ENCODE data around the gene NPTN. TPM values are rescaled to one million over a fixed set of nuclear protein-coding genes. Genes with fewer than 3 reads are reported as not detected.

NPTN gene
- total RNA-seq, 1 donor from 2014 or later, result 43.3 TPM

DNA sequence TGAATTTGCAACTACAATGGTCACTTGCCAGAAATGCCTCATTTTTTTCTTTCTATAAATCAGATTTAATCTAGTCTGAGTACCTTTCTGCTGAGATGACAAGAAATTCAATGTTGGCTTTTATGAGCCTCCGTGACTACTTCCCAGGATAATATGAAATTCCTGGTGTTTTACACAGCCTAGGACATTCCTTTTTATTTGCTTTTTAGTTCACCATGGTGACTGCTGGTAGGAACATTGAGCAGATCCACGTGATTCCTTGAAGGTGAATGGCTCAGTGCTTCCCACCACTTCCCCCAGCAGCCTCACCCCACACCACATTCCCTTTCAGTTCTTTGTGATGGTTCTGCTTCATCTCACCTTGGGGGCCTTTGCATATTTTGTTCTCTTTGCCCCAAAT, 4.3 kb upstream of the NPTN start:
- no peak overlapping the region for H3K9ac ChIP-seq (ENCODE audit: low read depth in 1 of 3, low read length in 3 of 3)
- H3K4me3 ChIP-seq (ENCODE audit: low read length in 3 of 3), result no peak overlapping the region
- no peaks in the 10 kb centered on the region for H3K9me3 ChIP-seq (ENCODE audit: control insufficient read depth in 3 of 3, low read length in 3 of 3)
- no peaks in the 10 kb centered on the region for H3K36me3 ChIP-seq (ENCODE audit: control insufficient read depth in 3 of 3, insufficient read depth in 3 of 3, low read length in 3 of 3)
- H3K27me3 ChIP-seq (ENCODE audit: control insufficient read depth in 3 of 3, insufficient read depth in 3 of 3, low read length in 3 of 3), result peaks cover 0 to 11% (median 3%) of the 10 kb centered on the region in 3 donors
- no peak overlapping the region for H3K27ac ChIP-seq (ENCODE audit: low read depth, low read length)
- H3K4me1 ChIP-seq (ENCODE audit: control insufficient read depth in 3 of 3, insufficient read depth in 3 of 3, low read length in 3 of 3), result peaks cover 7 to 8% (median 8%) of the 10 kb centered on the region in 3 donors

DNA sequence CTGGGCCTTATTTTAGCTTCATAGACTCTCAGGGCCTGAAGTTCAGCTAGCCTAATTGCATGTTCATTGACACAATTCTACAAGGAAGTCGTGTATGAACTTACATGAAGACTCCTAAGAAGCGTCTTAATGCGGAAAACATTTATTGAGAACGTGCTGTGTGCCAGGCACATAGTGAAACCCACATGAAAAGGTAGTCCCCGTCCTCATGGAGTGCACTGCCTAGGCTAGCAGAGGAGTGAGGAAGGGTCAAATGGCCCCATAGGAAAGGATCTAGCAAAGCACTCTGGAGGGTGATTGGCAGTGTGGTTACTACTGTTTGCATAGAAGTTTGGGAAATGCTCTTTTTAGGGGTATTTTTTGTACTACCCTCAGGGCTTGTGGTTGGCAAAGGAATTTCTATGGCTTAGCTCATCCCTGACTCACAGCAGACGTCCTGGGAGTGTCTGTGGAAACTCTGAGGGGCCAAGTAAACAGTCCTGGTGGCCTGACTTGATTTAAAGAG, 854 bp upstream of the NPTN start:
- H3K36me3 ChIP-seq (ENCODE audit: control insufficient read depth in 3 of 3, insufficient read depth in 3 of 3, low read length in 3 of 3), result no peaks in the 10 kb centered on the region
- H3K9me3 ChIP-seq (ENCODE audit: control insufficient read depth in 3 of 3, low read length in 3 of 3), result no peaks in the 10 kb centered on the region
- H3K9ac ChIP-seq (ENCODE audit: low read depth in 1 of 3, low read length in 3 of 3), result peak overlapping the region in 2 of 3 donors; percentile 55 to 81
- H3K27me3 ChIP-seq (ENCODE audit: control insufficient read depth in 3 of 3, insufficient read depth in 3 of 3, low read length in 3 of 3), result peaks cover 0 to 3% (median 0%) of the 10 kb centered on the region in 3 donors
- peak overlapping the region; percentile 73 to 77 (median 74) for H3K4me3 ChIP-seq (ENCODE audit: low read length in 3 of 3)
- H3K4me1 ChIP-seq (ENCODE audit: control insufficient read depth in 3 of 3, insufficient read depth in 3 of 3, low read length in 3 of 3), result peaks cover 33 to 38% (median 37%) of the 10 kb centered on the region in 3 donors
- H3K27ac ChIP-seq (ENCODE audit: low read depth, low read length), result peak overlapping the region; percentile 83

DNA sequence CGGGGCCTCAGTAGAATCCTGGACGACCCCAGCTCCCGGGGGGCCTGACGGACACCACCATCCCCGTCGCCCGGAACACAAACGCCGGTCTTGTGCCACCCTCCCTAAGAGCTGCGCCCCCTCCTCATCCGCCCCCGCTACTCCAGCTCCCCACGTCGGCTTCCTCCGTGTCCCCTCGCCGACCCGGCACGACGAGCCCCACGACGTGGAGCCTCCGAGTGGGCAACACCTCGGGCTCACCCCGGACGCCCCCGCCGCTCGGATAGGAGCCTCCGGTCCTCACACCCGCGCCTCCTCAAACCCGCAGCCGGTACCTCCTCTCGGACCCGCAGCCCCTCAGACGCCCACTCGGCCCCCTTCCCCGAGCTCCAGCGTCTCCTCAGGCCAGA, 525 bp downstream of the NPTN start:
- H3K4me3 ChIP-seq (ENCODE audit: low read length in 3 of 3), result peak overlapping the region; percentile 72 to 87 (median 79)
- peaks cover 0 to 2% (median 0%) of the 10 kb centered on the region in 3 donors for H3K27me3 ChIP-seq (ENCODE audit: control insufficient read depth in 3 of 3, insufficient read depth in 3 of 3, low read length in 3 of 3)
- peaks cover 33 to 40% (median 40%) of the 10 kb centered on the region in 3 donors for H3K4me1 ChIP-seq (ENCODE audit: control insufficient read depth in 3 of 3, insufficient read depth in 3 of 3, low read length in 3 of 3)
- H3K36me3 ChIP-seq (ENCODE audit: control insufficient read depth in 3 of 3, insufficient read depth in 3 of 3, low read length in 3 of 3), result no peaks in the 10 kb centered on the region
- peak overlapping the region; percentile 84 to 90 (median 85) for H3K9ac ChIP-seq (ENCODE audit: low read depth in 1 of 3, low read length in 3 of 3)
- H3K27ac ChIP-seq (ENCODE audit: low read depth, low read length), result peak overlapping the region; percentile 62
- H3K9me3 ChIP-seq (ENCODE audit: control insufficient read depth in 3 of 3, low read length in 3 of 3), result no peaks in the 10 kb centered on the region

DNA sequence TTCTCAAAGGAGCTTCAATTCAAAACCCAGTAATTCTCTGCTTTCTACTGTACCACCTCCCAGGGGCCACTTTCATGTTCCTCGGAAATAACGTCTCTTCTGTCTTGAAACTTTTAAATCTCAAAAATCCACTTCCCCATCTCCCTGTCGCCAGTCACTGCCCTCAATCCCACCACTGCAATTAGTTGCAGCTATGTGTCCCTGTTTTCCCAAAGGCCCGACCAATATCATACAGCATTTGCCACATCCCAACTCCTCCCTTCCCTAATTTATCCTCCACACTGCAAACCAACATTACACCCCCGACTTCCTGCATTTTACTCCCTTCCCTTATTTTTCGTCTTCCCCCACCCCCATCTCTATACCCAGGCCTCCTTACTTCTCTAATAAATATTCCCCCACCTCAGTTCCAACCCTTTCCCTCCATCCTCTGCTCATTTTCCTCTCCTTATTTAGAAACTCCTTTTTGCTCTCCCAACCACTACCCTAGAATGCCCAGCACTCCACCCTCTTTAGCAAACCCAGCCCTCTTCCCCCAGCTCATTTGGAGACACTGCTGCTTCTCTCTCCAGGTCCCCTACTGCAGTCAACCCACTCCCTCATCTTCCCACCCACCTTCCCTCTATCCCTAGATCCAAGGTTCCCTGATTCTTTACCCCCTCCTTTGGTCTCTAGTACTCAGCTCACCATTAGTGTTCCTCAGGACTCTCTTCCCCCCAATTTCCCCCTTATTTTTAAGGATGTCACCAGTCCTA, 1.1 kb downstream of the NPTN start:
- Histone ChIP-seq H3K4me3 (ENCODE audit: low read length in 3 of 3) (peak overlapping the region; percentile 72 to 87 (median 79)), H3K27me3 (ENCODE audit: control insufficient read depth in 3 of 3, insufficient read depth in 3 of 3, low read length in 3 of 3) (no peaks in the 10 kb centered on the region), H3K27ac (ENCODE audit: low read depth, low read length) (peak overlapping the region; percentile 62), H3K9ac (ENCODE audit: low read depth in 1 of 3, low read length in 3 of 3) (peak overlapping the region; percentile 84 to 90 (median 85)), H3K4me1 (ENCODE audit: control insufficient read depth in 3 of 3, insufficient read depth in 3 of 3, low read length in 3 of 3) (peaks cover 33 to 40% (median 40%) of the 10 kb centered on the region in 3 donors), H3K9me3 (ENCODE audit: control insufficient read depth in 3 of 3, low read length in 3 of 3) (no peaks in the 10 kb centered on the region), H3K36me3 (ENCODE audit: control insufficient read depth in 3 of 3, insufficient read depth in 3 of 3, low read length in 3 of 3) (no peaks in the 10 kb centered on the region)

DNA sequence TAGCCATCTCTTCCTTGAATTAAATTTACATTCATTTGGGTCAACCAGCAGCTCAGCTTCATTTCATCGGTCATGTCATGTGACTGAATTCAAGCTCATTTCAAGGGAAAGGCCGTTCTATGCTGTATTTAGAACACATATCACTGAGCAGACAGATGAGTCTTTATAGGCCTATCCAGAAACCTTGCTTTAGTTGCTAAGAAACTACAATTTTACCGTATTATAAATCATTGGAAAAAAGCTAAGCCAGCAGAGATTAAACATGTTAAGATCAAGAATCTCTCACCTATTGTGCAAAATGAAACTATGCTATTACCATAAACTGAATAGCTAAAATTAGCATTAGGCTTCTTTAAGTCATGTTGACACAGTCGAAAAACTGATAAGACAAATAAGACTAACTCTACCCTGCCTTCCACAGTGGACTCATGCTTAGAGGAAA, 2.2 kb downstream of the NPTN start:
- H3K9ac ChIP-seq (ENCODE audit: low read depth in 1 of 3, low read length in 3 of 3), result peak overlapping the region; percentile 24 to 85 (median 50)
- H3K4me1 ChIP-seq (ENCODE audit: control insufficient read depth in 3 of 3, insufficient read depth in 3 of 3, low read length in 3 of 3), result peaks cover 39 to 45% (median 44%) of the 10 kb centered on the region in 3 donors
- no peaks in the 10 kb centered on the region for H3K36me3 ChIP-seq (ENCODE audit: control insufficient read depth in 3 of 3, insufficient read depth in 3 of 3, low read length in 3 of 3)
- H3K4me3 ChIP-seq (ENCODE audit: low read length in 3 of 3), result peak overlapping the region; percentile 30 to 87 (median 59)
- no peaks in the 10 kb centered on the region for H3K27me3 ChIP-seq (ENCODE audit: control insufficient read depth in 3 of 3, insufficient read depth in 3 of 3, low read length in 3 of 3)
- no peaks in the 10 kb centered on the region for H3K9me3 ChIP-seq (ENCODE audit: control insufficient read depth in 3 of 3, low read length in 3 of 3)
- H3K27ac ChIP-seq (ENCODE audit: low read depth, low read length), result peak overlapping the region; percentile 29

DNA sequence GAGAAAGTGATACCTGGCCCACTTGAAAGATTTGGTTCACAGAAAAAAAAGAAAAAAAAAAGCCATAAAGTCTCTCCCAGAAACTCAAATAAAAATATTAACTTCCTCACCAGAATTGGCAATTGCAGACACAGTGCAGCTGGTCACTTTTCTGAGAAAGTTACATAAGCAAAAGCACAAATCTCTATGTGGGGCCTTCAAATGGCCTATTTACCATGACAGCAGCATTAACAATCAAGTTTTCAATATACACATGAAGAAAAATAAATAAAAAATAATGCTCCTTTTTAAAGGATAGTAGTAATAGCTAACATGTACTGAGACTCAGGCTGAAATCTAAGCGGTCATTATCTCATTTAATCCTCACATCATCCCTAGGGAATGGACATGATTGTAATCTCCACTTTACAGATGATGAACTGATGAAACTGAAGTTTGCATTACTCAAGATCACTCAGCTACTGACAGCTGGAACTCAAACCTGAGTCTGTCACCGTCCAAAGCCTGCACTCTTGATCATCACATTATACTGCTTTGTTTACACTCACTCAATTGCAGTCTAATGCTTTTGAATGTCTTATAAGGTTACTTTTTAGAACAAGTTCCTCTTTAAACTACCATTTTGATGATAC, 3.3 kb downstream of the NPTN start:
- H3K4me3 ChIP-seq (ENCODE audit: low read length in 3 of 3), result peak overlapping the region in 1 of 3 donors; percentile 4
- H3K9ac ChIP-seq (ENCODE audit: low read depth in 1 of 3, low read length in 3 of 3), result no peak overlapping the region

DNA sequence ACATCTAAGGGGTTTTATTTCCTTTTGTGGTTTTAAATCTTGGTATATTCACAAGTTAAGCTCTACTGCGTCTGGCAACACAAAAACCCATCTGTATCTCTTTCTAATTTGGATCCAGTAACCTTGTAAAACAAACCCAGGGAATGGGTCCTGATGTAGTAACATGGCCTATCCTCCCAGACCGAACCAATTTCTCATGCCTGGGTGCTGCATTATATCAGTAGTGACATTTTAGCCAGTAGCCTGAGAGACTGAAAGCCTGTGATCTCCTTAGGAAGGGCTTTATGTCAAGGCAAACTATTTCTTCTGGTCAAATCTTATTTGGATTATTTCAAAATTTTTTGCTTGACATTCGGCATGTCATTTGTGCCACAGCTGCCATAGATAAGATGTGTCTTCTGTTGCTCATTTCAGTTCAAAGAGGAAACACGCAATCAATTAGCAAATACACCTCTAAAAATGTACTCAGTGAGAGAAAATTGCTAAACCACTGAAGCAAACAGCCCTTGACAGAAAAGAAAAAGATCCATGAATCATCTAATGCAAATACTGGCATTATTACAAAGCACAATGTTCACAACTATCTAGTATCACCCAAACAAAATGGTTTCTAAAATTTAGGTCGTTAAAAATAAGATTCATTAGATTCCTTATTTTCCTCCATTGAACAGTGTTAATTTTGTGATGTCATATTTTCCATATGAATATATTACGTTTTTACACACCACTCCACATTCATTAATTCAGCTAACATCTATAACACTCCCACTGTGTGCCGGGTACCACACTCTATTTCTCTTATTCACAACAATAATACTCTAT, 4.0 kb downstream of the NPTN start:
- Histone ChIP-seq H3K27ac (ENCODE audit: low read depth, low read length) (no peak overlapping the region), H3K4me1 (ENCODE audit: control insufficient read depth in 3 of 3, insufficient read depth in 3 of 3, low read length in 3 of 3) (peaks cover 45% of the 10 kb centered on the region in 3 donors), H3K4me3 (ENCODE audit: low read length in 3 of 3) (no peak overlapping the region)

More for the DNA sequence above, 3.3 kb downstream of the NPTN start:
- Histone ChIP-seq H3K9me3 (ENCODE audit: control insufficient read depth in 3 of 3, low read length in 3 of 3) (no peaks in the 10 kb centered on the region), H3K36me3 (ENCODE audit: control insufficient read depth in 3 of 3, insufficient read depth in 3 of 3, low read length in 3 of 3) (no peaks in the 10 kb centered on the region), H3K27ac (ENCODE audit: low read depth, low read length) (no peak overlapping the region), H3K4me1 (ENCODE audit: control insufficient read depth in 3 of 3, insufficient read depth in 3 of 3, low read length in 3 of 3) (peaks cover 41 to 46% (median 45%) of the 10 kb centered on the region in 3 donors), H3K27me3 (ENCODE audit: control insufficient read depth in 3 of 3, insufficient read depth in 3 of 3, low read length in 3 of 3) (no peaks in the 10 kb centered on the region)

DNA sequence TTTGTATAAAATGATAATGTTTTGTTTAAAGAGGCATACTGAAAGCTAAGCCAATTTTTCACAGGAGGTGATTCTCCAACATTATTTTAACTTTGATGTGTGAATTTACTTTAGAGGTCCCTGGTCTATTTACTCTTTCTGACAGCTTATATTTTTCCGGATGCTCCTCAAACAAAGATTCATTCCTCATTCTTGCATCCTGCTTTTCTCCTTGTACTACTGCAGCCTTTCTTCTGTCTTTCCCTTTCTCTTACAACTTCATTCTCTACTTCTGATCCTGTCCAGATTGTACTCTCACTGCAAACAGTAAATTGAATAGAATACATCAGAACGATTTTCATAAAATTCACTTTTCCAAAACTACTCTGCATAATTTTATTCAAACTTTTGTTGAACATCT, 5.1 kb downstream of the NPTN start:
- Histone ChIP-seq H3K4me3 (ENCODE audit: low read length in 3 of 3) (no peak overlapping the region), H3K9ac (ENCODE audit: low read depth in 1 of 3, low read length in 3 of 3) (no peak overlapping the region), H3K4me1 (ENCODE audit: control insufficient read depth in 3 of 3, insufficient read depth in 3 of 3, low read length in 3 of 3) (peaks cover 45 to 48% (median 46%) of the 10 kb centered on the region in 3 donors), H3K27me3 (ENCODE audit: control insufficient read depth in 3 of 3, insufficient read depth in 3 of 3, low read length in 3 of 3) (no peaks in the 10 kb centered on the region), H3K36me3 (ENCODE audit: control insufficient read depth in 3 of 3, insufficient read depth in 3 of 3, low read length in 3 of 3) (no peaks in the 10 kb centered on the region), H3K9me3 (ENCODE audit: control insufficient read depth in 3 of 3, low read length in 3 of 3) (no peaks in the 10 kb centered on the region), H3K27ac (ENCODE audit: low read depth, low read length) (no peak overlapping the region)

More for the DNA sequence above, 4.0 kb downstream of the NPTN start:
- no peaks in the 10 kb centered on the region for H3K27me3 ChIP-seq (ENCODE audit: control insufficient read depth in 3 of 3, insufficient read depth in 3 of 3, low read length in 3 of 3)
- H3K9me3 ChIP-seq (ENCODE audit: control insufficient read depth in 3 of 3, low read length in 3 of 3), result no peaks in the 10 kb centered on the region
- H3K36me3 ChIP-seq (ENCODE audit: control insufficient read depth in 3 of 3, insufficient read depth in 3 of 3, low read length in 3 of 3), result no peaks in the 10 kb centered on the region
- peak overlapping the region in 1 of 3 donors; percentile 16 for H3K9ac ChIP-seq (ENCODE audit: low read depth in 1 of 3, low read length in 3 of 3)

DNA sequence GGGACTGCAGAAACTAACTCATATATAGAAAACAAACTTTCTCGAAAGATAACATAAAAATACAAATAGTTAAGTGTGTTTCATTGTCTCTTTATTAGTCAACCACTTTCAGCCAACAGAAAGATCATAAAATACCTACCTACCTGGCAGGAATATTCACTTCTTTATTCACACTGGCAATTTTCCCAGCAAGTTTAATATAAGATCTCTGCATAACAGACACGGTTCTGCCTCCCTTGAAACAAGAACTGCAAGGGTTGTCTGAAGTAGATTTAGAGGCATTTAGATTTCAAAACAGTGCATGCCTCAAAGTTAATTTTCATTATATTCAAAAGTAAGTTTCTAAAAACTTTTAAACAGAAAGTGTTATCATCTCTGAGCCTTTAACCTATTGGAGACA, 7.1 kb downstream of the NPTN start:
- Histone ChIP-seq H3K4me3 (ENCODE audit: low read length in 3 of 3) (no peak overlapping the region), H3K9ac (ENCODE audit: low read depth in 1 of 3, low read length in 3 of 3) (no peak overlapping the region), H3K36me3 (ENCODE audit: control insufficient read depth in 3 of 3, insufficient read depth in 3 of 3, low read length in 3 of 3) (no peaks in the 10 kb centered on the region), H3K4me1 (ENCODE audit: control insufficient read depth in 3 of 3, insufficient read depth in 3 of 3, low read length in 3 of 3) (peaks cover 35 to 43% (median 37%) of the 10 kb centered on the region in 3 donors), H3K27ac (ENCODE audit: low read depth, low read length) (no peak overlapping the region), H3K9me3 (ENCODE audit: control insufficient read depth in 3 of 3, low read length in 3 of 3) (no peaks in the 10 kb centered on the region), H3K27me3 (ENCODE audit: control insufficient read depth in 3 of 3, insufficient read depth in 3 of 3, low read length in 3 of 3) (no peaks in the 10 kb centered on the region)

Data from skeletal muscle tissue (tissue), 4 donors.